MM.1S (cell line): ENCODE data around the gene NTMT1.

Experiments used
- DNase-seq: peaks from one replicate; pipeline ENCODE4 v3.0.0-alpha.2; 2015
- H2AFZ ChIP-seq: fragments of 300-600 bp; sonication (generic); 2 replicates; pipeline ENCODE4 v1.6.0; 2016; ENCODE audit warnings: antibody characterized with exemption, low read length
- H3F3A ChIP-seq: fragments of 300-600 bp; sonication (generic); 2 replicates; pipeline ENCODE4 v1.6.1; 2016; ENCODE audit warnings: mild to moderate bottlenecking, antibody characterized with exemption, low read length, moderate library complexity, mixed read lengths; ENCODE audit not compliant: insufficient read depth
- H3K27ac ChIP-seq: fragments of 300-600 bp; sonication (generic); 2 replicates; pipeline ENCODE4 v1.5.1; 2016; ENCODE audit warnings: mild to moderate bottlenecking, low read length
- H3K27me3 ChIP-seq: fragments of 300-600 bp; sonication (generic); replicated peaks from 2 replicates; pipeline ENCODE4 v1.6.0; 2016; ENCODE audit warnings: low read length; ENCODE audit not compliant: insufficient read depth
- H3K36me3 ChIP-seq: fragments of 300-600 bp; sonication (generic); replicated peaks from 2 replicates; pipeline ENCODE4 v1.6.1; 2016; ENCODE audit warnings: mild to moderate bottlenecking, low read length, mixed read lengths; ENCODE audit not compliant: insufficient read depth
- H3K4me1 ChIP-seq: fragments of 300-600 bp; sonication (generic); 2 replicates; pipeline ENCODE4 v1.6.1; 2016; ENCODE audit warnings: low read length, mixed read lengths
- H3K4me2 ChIP-seq: fragments of 300-600 bp; sonication (generic); 2 replicates; pipeline ENCODE4 v1.6.0; 2016; ENCODE audit warnings: low read depth, low read length
- H3K4me3 ChIP-seq: fragments of 300-600 bp; sonication (generic); 2 replicates; pipeline ENCODE4 v1.5.1; 2016; ENCODE audit warnings: low read length, mixed read lengths
- H3K79me2 ChIP-seq: fragments of 300-600 bp; sonication (generic); 2 replicates; pipeline ENCODE4 v1.6.1; 2016; ENCODE audit warnings: mixed run types, low read length, mixed read lengths
- H3K9ac ChIP-seq: fragments of 300-600 bp; sonication (generic); 2 replicates; pipeline ENCODE4 v1.6.1; 2016; ENCODE audit warnings: low read length, mixed read lengths
- H3K9me2 ChIP-seq: fragments of 300-600 bp; sonication (generic); replicated peaks from 2 replicates; pipeline ENCODE4 v1.6.1; 2016; ENCODE audit warnings: mild to moderate bottlenecking, low read length, mixed read lengths; ENCODE audit not compliant: insufficient read depth
- H3K9me3 ChIP-seq: fragments of 300-600 bp; sonication (generic); replicated peaks from 2 replicates; pipeline ENCODE4 v1.6.1; 2016; ENCODE audit warnings: mild to moderate bottlenecking, low read length, mixed read lengths; ENCODE audit not compliant: insufficient read depth
- H4K20me1 ChIP-seq: fragments of 300-600 bp; sonication (generic); 2 replicates; pipeline ENCODE4 v1.6.1; 2016; ENCODE audit warnings: mild to moderate bottlenecking, low read length, moderate library complexity, mixed read lengths; ENCODE audit not compliant: insufficient read depth
- CTCF ChIP-seq: fragments of 300-600 bp; sonication (generic); IDR thresholded peaks from 2 replicates; pipeline ENCODE4 v1.5.1; 2016; ENCODE audit warnings: antibody characterized with exemption, low read length, mixed read lengths
- EZH2 ChIP-seq: fragments of 300-600 bp; sonication (generic); optimal IDR thresholded peaks from 2 replicates; pipeline ENCODE3; 2017; ENCODE audit warnings: low read depth, mild to moderate bottlenecking, antibody characterized with exemption, low read length, mixed read lengths
- EZH2phosphoT487 ChIP-seq: fragments of 300-600 bp; sonication (generic); IDR thresholded peaks from 2 replicates; pipeline ENCODE4 v1.6.1; 2018; ENCODE audit warnings: antibody characterized with exemption, low read length

The NTMT1 gene

GRCh38 chr9:129673602-129674001 is 47.6 kb downstream of the NTMT1 start:
- Histone ChIP-seq H3K9ac (no peak overlapping the region), H3K9me3 (no peaks in the 10 kb centered on the region), H3K4me1 (no peaks in the 10 kb centered on the region), H3K27ac (no peak overlapping the region), H3K27me3 (peaks cover 97% of the 10 kb centered on the region), H3K79me2 (no peaks in the 10 kb centered on the region), H3F3A (no peaks in the 10 kb centered on the region), H4K20me1 (no peaks in the 10 kb centered on the region), H3K4me3 (no peak overlapping the region), H3K4me2 (no peak overlapping the region), H3K36me3 (no peaks in the 10 kb centered on the region), H3K9me2 (no peaks in the 10 kb centered on the region), H2AFZ (no peak overlapping the region)
- no peak for TF ChIP-seq EZH2phosphoT487
- no peak for DNase-seq

GRCh38 chr9:129674229-129674628 is 48.3 kb downstream of the NTMT1 start:
- Histone ChIP-seq H3K27me3 (peaks cover 98% of the 10 kb centered on the region), H3K9ac (no peak overlapping the region), H3K79me2 (no peaks in the 10 kb centered on the region), H3K9me3 (no peaks in the 10 kb centered on the region), H2AFZ (no peak overlapping the region), H3K9me2 (no peaks in the 10 kb centered on the region), H3K36me3 (no peaks in the 10 kb centered on the region), H3F3A (no peaks in the 10 kb centered on the region), H3K4me3 (no peak overlapping the region), H3K4me1 (no peaks in the 10 kb centered on the region), H3K4me2 (no peak overlapping the region), H3K27ac (no peak overlapping the region), H4K20me1 (no peaks in the 10 kb centered on the region)
- DNase-seq = no peak
- TF ChIP-seq EZH2 (no peak), CTCF (no peak), EZH2phosphoT487 (no peak)

GRCh38 chr9:129675620-129676019 is 49.7 kb downstream of the NTMT1 start:
- no peaks in the 10 kb centered on the region for H4K20me1 ChIP-seq
- no peak overlapping the region for H3K4me3 ChIP-seq
- TF ChIP-seq EZH2phosphoT487 (no peak), EZH2 (no peak), CTCF (no peak)
- H2AFZ ChIP-seq = no peak overlapping the region
- H3K36me3 ChIP-seq = no peaks in the 10 kb centered on the region
- no peaks in the 10 kb centered on the region for H3K9me3 ChIP-seq
- no peaks in the 10 kb centered on the region for H3K9me2 ChIP-seq
- H3F3A ChIP-seq = no peaks in the 10 kb centered on the region
- H3K27ac ChIP-seq = no peak overlapping the region
- DNase-seq = no peak
- no peak overlapping the region for H3K4me2 ChIP-seq
- no peak overlapping the region for H3K9ac ChIP-seq
- H3K27me3 ChIP-seq = peaks cover 94% of the 10 kb centered on the region
- no peaks in the 10 kb centered on the region for H3K79me2 ChIP-seq
- H3K4me1 ChIP-seq = no peaks in the 10 kb centered on the region

GRCh38 chr9:129676287-129676686 is 50.3 kb downstream of the NTMT1 start:
- Histone ChIP-seq H4K20me1 (no peaks in the 10 kb centered on the region), H3K4me1 (no peaks in the 10 kb centered on the region), H3K36me3 (no peaks in the 10 kb centered on the region), H3K4me3 (no peak overlapping the region), H3K9ac (no peak overlapping the region), H2AFZ (no peak overlapping the region), H3F3A (no peaks in the 10 kb centered on the region), H3K79me2 (no peaks in the 10 kb centered on the region), H3K27ac (no peak overlapping the region), H3K9me3 (no peaks in the 10 kb centered on the region), H3K27me3 (peaks cover 92% of the 10 kb centered on the region), H3K9me2 (no peaks in the 10 kb centered on the region), H3K4me2 (no peak overlapping the region)
- TF ChIP-seq EZH2 = no peak
- DNase-seq = no peak
